PC-9 (cell line): Measurements from ENCODE around the gene SPATA2. TPM values are rescaled to one million over a fixed set of nuclear protein-coding genes. Genes with fewer than 3 reads are reported as not detected.

ENCODE experiments used
- BruUV-seq: library from RNA; stranded (reverse); fragments of 400-500 nt; replicated peaks from 2 replicates; lab custom pipeline; 2021; lab: Mats Ljungman, UMichigan
- CTCF ChIA-PET: fragments of 300-600 bp; sonication (Branson Sonifier 250); formaldehyde crosslinking; loops from one replicate; lab custom pipeline; 2022; ENCODE audit warnings: antibody characterized with exemption; lab: Charles Lee
- POLR2A ChIA-PET: fragments of 300-600 bp; sonication (Branson Sonifier 250); formaldehyde crosslinking; loops from one replicate; lab custom pipeline; 2022; ENCODE audit warnings: antibody characterized with exemption; ENCODE audit not compliant: unreplicated experiment; lab: Charles Lee
- DNase-seq, 2 experiments: peaks; one replicate each; pipeline versions ENCODE4 v3.0.0 to v3.0.0-alpha.2; 2015 to 2022; ENCODE audit warnings: mixed read lengths in 1 of 2
- H2AFZ ChIP-seq: fragments of 200-600 bp; sonication (generic); 2 replicates; pipeline ENCODE4 v1.8.1; 2017; ENCODE audit warnings: antibody characterized with exemption
- H3F3A ChIP-seq: fragments of 200-600 bp; sonication (generic); 2 replicates; pipeline ENCODE4 v1.8.1; 2017; ENCODE audit warnings: antibody characterized with exemption, mild to moderate bottlenecking, low read depth; ENCODE audit not compliant: insufficient read depth
- H3K27ac ChIP-seq: fragments of 200-600 bp; sonication (generic); 2 replicates; pipeline ENCODE4 v1.6.1; 2016; ENCODE audit warnings: mixed run types
- H3K27me3 ChIP-seq: fragments of 200-600 bp; sonication (generic); 2 replicates; pipeline ENCODE4 v1.6.1; 2016; ENCODE audit warnings: low read depth, mixed run types; ENCODE audit not compliant: insufficient read depth
- H3K36me3 ChIP-seq: fragments of 200-600 bp; sonication (generic); 2 replicates; pipeline ENCODE4 v1.6.1; 2016; ENCODE audit warnings: low read depth, mixed run types
- H3K4me1 ChIP-seq: fragments of 200-600 bp; sonication (generic); replicated peaks from 2 replicates; pipeline ENCODE4 v1.6.1; 2016; ENCODE audit warnings: mixed run types; ENCODE audit not compliant: insufficient read depth
- H3K4me2 ChIP-seq: fragments of 200-600 bp; sonication (generic); 2 replicates; pipeline ENCODE4 v1.6.1; 2017; ENCODE audit warnings: mixed run types
- H3K4me3 ChIP-seq: fragments of 200-600 bp; sonication (generic); 2 replicates; pipeline ENCODE4 v1.6.1; 2016; ENCODE audit warnings: mixed run types
- H3K79me2 ChIP-seq: fragments of 200-600 bp; sonication (generic); 2 replicates; pipeline ENCODE4 v1.6.1; 2017; ENCODE audit warnings: low read depth, mixed run types
- H3K9me2 ChIP-seq: fragments of 200-600 bp; sonication (generic); 2 replicates; pipeline ENCODE4 v1.8.1; 2017; ENCODE audit warnings: mild to moderate bottlenecking; ENCODE audit not compliant: insufficient read depth
- H3K9me3 ChIP-seq: fragments of 200-600 bp; sonication (generic); 2 replicates; pipeline ENCODE4 v1.8.1; 2016; ENCODE audit warnings: low read depth; ENCODE audit not compliant: insufficient read depth
- H4K20me1 ChIP-seq: fragments of 200-600 bp; sonication (generic); 2 replicates; pipeline ENCODE4 v1.8.1; 2017; ENCODE audit not compliant: insufficient read depth
- CTCF ChIP-seq: fragments of 200-600 bp; sonication (generic); conservative IDR thresholded peaks from 2 replicates; pipeline ENCODE4 v1.6.1; 2017; ENCODE audit warnings: mixed run types, antibody characterized with exemption, mild to moderate bottlenecking, moderate library complexity
- EZH2 ChIP-seq: fragments of 200-600 bp; sonication (generic); IDR thresholded peaks from 2 replicates; pipeline ENCODE4 v1.8.0; 2017; ENCODE audit warnings: antibody characterized with exemption, low read depth
- intact Hi-C: fragments of 100-400 bp; cut with micrococcal nuclease; formaldehyde crosslinking; loops from one replicate; pipeline ENCODE4 v1.10.0; 2022; ENCODE audit not compliant: unreplicated experiment
- total RNA-seq: library from RNA; stranded (reverse); gene quantifications from 2 replicates; pipeline ENCODE4 v1.2.3, GENCODE V29; 2021

Gene SPATA2
- total RNA-seq, 1 experiment from 2014 or later: 10.9 TPM

- BruUV-seq: no TSS peak
These were observed 27.8 kb downstream of the SPATA2 start for GRCh38 chr20:49887251-49888211.

GRCh38 chr20:49886571-49887213 lies 28.6 kb downstream of the SPATA2 start:
- intact Hi-C loops: loop anchor here (5.0 kb wide), 1 partner anchor 114 kb away; no protein-coding TSS in a partner anchor
- peaks cover 38% of the 10 kb centered on the region for H3F3A ChIP-seq
- POLR2A ChIA-PET: interaction anchor here (1.2 kb wide), 1 partner anchor 271 kb away, joined by 4 read pairs; no protein-coding TSS in a partner anchor
- H4K20me1 ChIP-seq: no peaks in the 10 kb centered on the region
- no peaks in the 10 kb centered on the region for H3K79me2 ChIP-seq
- no peaks in the 10 kb centered on the region for H3K9me2 ChIP-seq
- H3K4me3 ChIP-seq: no peak overlapping the region
- no peak for TF ChIP-seq EZH2
- DNase-seq: no peak
- no peak overlapping the region for H3K27ac ChIP-seq
- no peaks in the 10 kb centered on the region for H3K27me3 ChIP-seq
- H3K9me3 ChIP-seq: no peaks in the 10 kb centered on the region
- peaks cover 44% of the 10 kb centered on the region for H3K4me1 ChIP-seq
- no peak overlapping the region for H3K4me2 ChIP-seq
- H2AFZ ChIP-seq: no peak overlapping the region
- CTCF ChIA-PET: interaction anchor here (1.0 kb wide), 1 partner anchor 256 kb away, joined by 3 read pairs; no protein-coding TSS in a partner anchor
- H3K36me3 ChIP-seq: peaks cover 12% of the 10 kb centered on the region; the same call in 1 of the 2 replicates
- no TSS peak for BruUV-seq

More at GRCh38 chr20:49887251-49888211, 27.8 kb downstream of the SPATA2 start:
- no peaks in the 10 kb centered on the region for H3K79me2 ChIP-seq
- H4K20me1 ChIP-seq: no peaks in the 10 kb centered on the region
- no peak for DNase-seq
- H3K4me2 ChIP-seq: peak overlapping the region; percentile 37
- H3K27me3 ChIP-seq: no peaks in the 10 kb centered on the region
- no peaks in the 10 kb centered on the region for H3K9me2 ChIP-seq
- H2AFZ ChIP-seq: no peak overlapping the region
- intact Hi-C loops: loop anchor here (1.0 to 5.0 kb wide), 3 partner anchors 115 to 346 kb away; no protein-coding TSS in a partner anchor
- TF ChIP-seq CTCF: no peak
- TF ChIP-seq EZH2: no peak
- H3K9me3 ChIP-seq: no peaks in the 10 kb centered on the region
- POLR2A ChIA-PET: interaction anchor here (1.2 kb wide), 1 partner anchor 272 kb away, joined by 4 read pairs; no protein-coding TSS in a partner anchor
- no peak overlapping the region for H3K4me3 ChIP-seq
- CTCF ChIA-PET: interaction anchor here (1.0 kb wide), 1 partner anchor 257 kb away, joined by 3 read pairs; no protein-coding TSS in a partner anchor
- H3K4me1 ChIP-seq: peaks cover 44% of the 10 kb centered on the region
- H3K36me3 ChIP-seq: peaks cover 12% of the 10 kb centered on the region; the same call in 1 of the 2 replicates
- peaks cover 38% of the 10 kb centered on the region for H3F3A ChIP-seq
- H3K27ac ChIP-seq: peak overlapping the region; percentile 49

- no peak overlapping the region for H3K4me3 ChIP-seq
- H3K27me3 ChIP-seq: no peaks in the 10 kb centered on the region
- peaks cover 41% of the 10 kb centered on the region for H3K4me1 ChIP-seq
- intact Hi-C loops: loop anchor here (5.0 kb wide), 1 partner anchor 113 kb away; no protein-coding TSS in a partner anchor
- BruUV-seq: no TSS peak
- H3K36me3 ChIP-seq: peaks cover 12% of the 10 kb centered on the region; the same call in 1 of the 2 replicates
- ChIA-PET CTCF (interaction anchor here (1.0 kb wide), 1 partner anchor 255 kb away, joined by 3 read pairs; no protein-coding TSS in a partner anchor), POLR2A (no interaction called here)
- no peaks in the 10 kb centered on the region for H3K9me3 ChIP-seq
- H3K4me2 ChIP-seq: no peak overlapping the region
- TF ChIP-seq CTCF: no peak
- TF ChIP-seq EZH2: no peak
- no peak overlapping the region for H2AFZ ChIP-seq
- H3K9me2 ChIP-seq: no peaks in the 10 kb centered on the region
- no peaks in the 10 kb centered on the region for H4K20me1 ChIP-seq
- H3K79me2 ChIP-seq: no peaks in the 10 kb centered on the region
- no peak overlapping the region for H3K27ac ChIP-seq
- peaks cover 38% of the 10 kb centered on the region for H3F3A ChIP-seq
- DNase-seq: no peak
These were observed 29.6 kb downstream of the SPATA2 start for GRCh38 chr20:49885558-49886332.
